Measurements from ENCODE around the gene MGST1. TPM values are rescaled to one million over a fixed set of nuclear protein-coding genes. Genes with fewer than 3 reads are reported as not detected.
"Not testable (repeated sequence)": the region's sequence is repeated elsewhere in the genome, so short reads cannot be mapped to it uniquely, and the experiment has no call there.

MGST1 gene
- polyA plus RNA-seq, 1 donor (not counting 4 experiments of a cell fraction or from before 2014, with no cell fraction given), result 160 TPM

DNA sequence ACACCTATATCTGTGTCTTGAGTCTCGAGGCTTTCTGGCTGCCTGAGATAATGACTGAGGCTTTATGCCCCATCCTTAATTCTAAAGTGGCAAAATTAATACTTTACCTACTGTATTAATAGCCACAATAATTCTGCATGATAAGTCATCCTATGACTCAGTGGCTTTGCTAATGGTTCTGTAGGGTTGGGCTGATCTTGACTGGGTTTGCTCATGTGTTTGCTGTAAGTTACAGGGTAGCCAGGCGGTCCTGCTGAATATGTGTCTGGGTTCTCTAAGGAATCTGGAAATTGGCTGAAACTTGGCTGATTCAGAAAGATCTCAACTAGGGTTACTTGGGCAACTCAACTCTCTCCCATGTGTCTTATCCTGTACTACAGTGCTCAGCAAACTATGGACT lies 21.7 kb downstream of the MGST1 start:
- no peak overlapping the region for H3K4me3 ChIP-seq (ENCODE audit: control insufficient read depth in 2 of 3, extremely low read depth in 1 of 3, insufficient read depth in 2 of 3, low read depth in 1 of 3, low read length in 3 of 3)
- dilution Hi-C loops (cut with MboI; ENCODE audit: extremely low pct_ligation_motif_present, low sequenced_read_pairs), result no loop called here

DNA sequence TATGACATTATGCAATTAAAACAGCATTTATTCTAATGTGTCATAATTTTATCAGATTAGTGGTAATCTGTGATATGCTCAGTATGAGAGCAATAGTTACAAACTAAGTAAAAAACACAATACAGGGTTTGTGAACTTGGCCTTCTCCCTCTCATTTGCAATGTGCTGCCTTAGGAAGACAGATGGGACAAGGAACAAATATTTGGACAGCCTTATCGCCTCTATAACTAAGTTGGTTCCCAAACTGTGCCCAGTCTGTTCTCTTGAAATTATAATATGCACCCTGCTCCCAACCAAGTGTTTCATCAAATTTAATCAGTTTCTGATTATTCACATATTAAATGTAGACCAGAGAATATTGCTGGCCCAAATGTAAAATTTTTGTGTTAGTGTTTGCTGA lies 22.7 kb downstream of the MGST1 start:
- no peak overlapping the region for H3K4me2 ChIP-seq (ENCODE audit: control insufficient read depth, extremely low read depth, insufficient read depth, low read depth, low read length)
- no peaks in the 10 kb centered on the region for H3K36me3 ChIP-seq (ENCODE audit: control insufficient read depth in 2 of 2, extremely low read depth in 1 of 2, insufficient read depth in 2 of 2, low read length in 2 of 2)
- H3K79me2 ChIP-seq (ENCODE audit: control insufficient read depth, insufficient read depth, low read length), result no peaks in the 10 kb centered on the region
- H4K20me1 ChIP-seq (ENCODE audit: control insufficient read depth, extremely low read depth, insufficient read depth, low read length), result no peaks in the 10 kb centered on the region
- no peaks in the 10 kb centered on the region for H3K4me1 ChIP-seq (ENCODE audit: control insufficient read depth, extremely low read depth, insufficient read depth, low read length)
- no peaks in the 10 kb centered on the region for H3K9me3 ChIP-seq (ENCODE audit: control insufficient read depth, low read depth, low read length)
- TF ChIP-seq, protein P1, sequence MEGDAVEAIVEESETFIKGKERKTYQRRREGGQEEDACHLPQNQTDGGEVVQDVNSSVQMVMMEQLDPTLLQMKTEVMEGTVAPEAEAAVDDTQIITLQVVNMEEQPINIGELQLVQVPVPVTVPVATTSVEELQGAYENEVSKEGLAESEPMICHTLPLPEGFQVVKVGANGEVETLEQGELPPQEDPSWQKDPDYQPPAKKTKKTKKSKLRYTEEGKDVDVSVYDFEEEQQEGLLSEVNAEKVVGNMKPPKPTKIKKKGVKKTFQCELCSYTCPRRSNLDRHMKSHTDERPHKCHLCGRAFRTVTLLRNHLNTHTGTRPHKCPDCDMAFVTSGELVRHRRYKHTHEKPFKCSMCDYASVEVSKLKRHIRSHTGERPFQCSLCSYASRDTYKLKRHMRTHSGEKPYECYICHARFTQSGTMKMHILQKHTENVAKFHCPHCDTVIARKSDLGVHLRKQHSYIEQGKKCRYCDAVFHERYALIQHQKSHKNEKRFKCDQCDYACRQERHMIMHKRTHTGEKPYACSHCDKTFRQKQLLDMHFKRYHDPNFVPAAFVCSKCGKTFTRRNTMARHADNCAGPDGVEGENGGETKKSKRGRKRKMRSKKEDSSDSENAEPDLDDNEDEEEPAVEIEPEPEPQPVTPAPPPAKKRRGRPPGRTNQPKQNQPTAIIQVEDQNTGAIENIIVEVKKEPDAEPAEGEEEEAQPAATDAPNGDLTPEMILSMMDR (optimal IDR thresholded peaks at IDR 0.05 in 1 of 3, IDR thresholded peaks at IDR 0.05 in 1 of 3, conservative IDR thresholded peaks at IDR 0.05 in 1 of 3; ENCODE audit: extremely low read depth in 1 of 3, insufficient read depth in 2 of 3, low read length in 3 of 3), result no peak
- no peak for TF ChIP-seq EZH2 (IDR thresholded peaks at IDR 0.05; ENCODE audit: low read length)
- FAIRE-seq (no peak), DNase-seq (ENCODE audit: low read depth, low spot score) (no peak)
- no peaks in the 10 kb centered on the region for H3K27me3 ChIP-seq (ENCODE audit: control insufficient read depth, extremely low read depth, insufficient read depth, low read length)
- H3K4me3 ChIP-seq (ENCODE audit: control insufficient read depth in 2 of 3, extremely low read depth in 1 of 3, insufficient read depth in 2 of 3, low read depth in 1 of 3, low read length in 3 of 3), result no peak overlapping the region
- H3K27ac ChIP-seq (ENCODE audit: control insufficient read depth, insufficient read depth, low read length), result no peak overlapping the region
- H3K9ac ChIP-seq (ENCODE audit: control insufficient read depth, extremely low read depth, insufficient read depth, low read length), result no peak overlapping the region
- no peaks in the 10 kb centered on the region for H3K9me1 ChIP-seq (ENCODE audit: control insufficient read depth, extremely low read depth, insufficient read depth, low read length)
- no peak overlapping the region for H2AFZ ChIP-seq (ENCODE audit: control insufficient read depth, low read length)
- dilution Hi-C loops (cut with MboI; ENCODE audit: extremely low pct_ligation_motif_present, low sequenced_read_pairs), result no loop called here

More for the DNA sequence above, 21.7 kb downstream of the MGST1 start:
- H3K27me3 ChIP-seq (ENCODE audit: control insufficient read depth, extremely low read depth, insufficient read depth, low read length), result no peaks in the 10 kb centered on the region
- H3K27ac ChIP-seq (ENCODE audit: control insufficient read depth, insufficient read depth, low read length), result no peak overlapping the region
- H3K36me3 ChIP-seq (ENCODE audit: control insufficient read depth in 2 of 2, extremely low read depth in 1 of 2, insufficient read depth in 2 of 2, low read length in 2 of 2), result no peaks in the 10 kb centered on the region
- no peaks in the 10 kb centered on the region for H4K20me1 ChIP-seq (ENCODE audit: control insufficient read depth, extremely low read depth, insufficient read depth, low read length)
- H3K9me1 ChIP-seq (ENCODE audit: control insufficient read depth, extremely low read depth, insufficient read depth, low read length), result no peaks in the 10 kb centered on the region
- H3K9me3 ChIP-seq (ENCODE audit: control insufficient read depth, low read depth, low read length), result no peaks in the 10 kb centered on the region
- no peak for FAIRE-seq
- H3K9ac ChIP-seq (ENCODE audit: control insufficient read depth, extremely low read depth, insufficient read depth, low read length), result no peak overlapping the region
- no peak overlapping the region for H3K4me2 ChIP-seq (ENCODE audit: control insufficient read depth, extremely low read depth, insufficient read depth, low read depth, low read length)
- H3K79me2 ChIP-seq (ENCODE audit: control insufficient read depth, insufficient read depth, low read length), result no peaks in the 10 kb centered on the region
- no peak for DNase-seq (ENCODE audit: low read depth, low spot score)
- H2AFZ ChIP-seq (ENCODE audit: control insufficient read depth, low read length), result no peak overlapping the region
- H3K4me1 ChIP-seq (ENCODE audit: control insufficient read depth, extremely low read depth, insufficient read depth, low read length), result no peaks in the 10 kb centered on the region
- TF ChIP-seq, protein P1 (optimal IDR thresholded peaks at IDR 0.05 in 1 of 3, IDR thresholded peaks at IDR 0.05 in 1 of 3, conservative IDR thresholded peaks at IDR 0.05 in 1 of 3; ENCODE audit: extremely low read depth in 1 of 3, insufficient read depth in 2 of 3, low read length in 3 of 3), result no peak
- TF ChIP-seq EZH2 (IDR thresholded peaks at IDR 0.05; ENCODE audit: low read length), result no peak

DNA sequence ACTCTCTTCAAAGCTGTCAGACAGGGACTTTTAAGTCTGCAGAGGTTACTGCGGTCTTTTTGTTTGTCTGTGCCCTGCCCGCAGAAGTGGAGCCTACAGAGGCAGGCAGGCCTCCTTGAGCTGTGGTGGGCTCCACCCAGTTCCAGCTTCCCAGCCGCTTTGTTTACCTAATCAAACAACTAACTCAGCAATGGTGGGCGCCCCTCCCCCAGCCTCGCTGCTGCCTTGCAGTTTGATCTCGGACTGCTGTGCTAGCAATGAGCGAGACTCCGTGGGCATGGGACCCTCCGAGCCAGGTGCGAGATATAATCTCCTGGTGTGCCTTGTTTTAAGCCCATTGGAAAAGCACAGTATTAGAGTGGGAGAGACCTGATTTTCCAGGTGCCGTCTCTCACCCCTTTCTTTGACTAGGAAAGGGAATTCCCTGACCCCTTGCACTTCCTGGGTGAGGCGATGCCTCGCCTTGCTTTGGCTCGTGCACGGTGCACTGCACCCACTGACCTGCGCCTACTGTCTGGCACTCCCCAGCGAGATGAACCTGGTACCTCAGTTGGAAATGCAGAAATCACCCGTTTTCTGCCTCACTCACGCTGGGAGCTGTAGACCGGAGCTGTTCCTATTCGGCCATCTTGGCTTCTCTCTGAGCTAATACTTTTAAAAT lies 35.3 kb downstream of the MGST1 start:
- DNase-seq (ENCODE audit: low read depth, low spot score); H2AFZ ChIP-seq (ENCODE audit: control insufficient read depth, low read length); H3K9me3 ChIP-seq (ENCODE audit: control insufficient read depth, low read depth, low read length); H3K79me2 ChIP-seq (ENCODE audit: control insufficient read depth, insufficient read depth, low read length); H3K36me3 ChIP-seq (ENCODE audit: control insufficient read depth in 2 of 2, extremely low read depth in 1 of 2, insufficient read depth in 2 of 2, low read length in 2 of 2); H3K27ac ChIP-seq (ENCODE audit: control insufficient read depth, insufficient read depth, low read length); H3K27me3 ChIP-seq (ENCODE audit: control insufficient read depth, extremely low read depth, insufficient read depth, low read length); H4K20me1 ChIP-seq (ENCODE audit: control insufficient read depth, extremely low read depth, insufficient read depth, low read length); dilution Hi-C loops (cut with MboI; ENCODE audit: extremely low pct_ligation_motif_present, low sequenced_read_pairs); H3K9ac ChIP-seq (ENCODE audit: control insufficient read depth, extremely low read depth, insufficient read depth, low read length); FAIRE-seq; H3K4me3 ChIP-seq (ENCODE audit: control insufficient read depth in 2 of 3, extremely low read depth in 1 of 3, insufficient read depth in 2 of 3, low read depth in 1 of 3, low read length in 3 of 3); H3K4me1 ChIP-seq (ENCODE audit: control insufficient read depth, extremely low read depth, insufficient read depth, low read length); H3K9me1 ChIP-seq (ENCODE audit: control insufficient read depth, extremely low read depth, insufficient read depth, low read length); H3K4me2 ChIP-seq (ENCODE audit: control insufficient read depth, extremely low read depth, insufficient read depth, low read depth, low read length): not testable (repeated sequence)
